HG03135 (cell line): ENCODE data around the gene USF1.
"Not testable (repeated sequence)": the region's sequence is repeated elsewhere in the genome, so short reads cannot be mapped to it uniquely, and the experiment has no call there.

Experiments used
- ATAC-seq: cut with Tn5 transposase; IDR thresholded peaks from one replicate; pipeline ENCODE4 v1.9.1; 2021; ENCODE audit warnings: mild to moderate bottlenecking, moderate library complexity; ENCODE audit not compliant: unreplicated experiment

Gene USF1

GRCh38 chr1:161079436-161080110, 33.8 kb upstream of the USF1 start:
- ATAC-seq = no peak

- no peak for ATAC-seq
Measured at GRCh38 chr1:161077426-161077825, 31.6 kb upstream of the USF1 start.

- no peak for ATAC-seq
Measured at GRCh38 chr1:161076410-161076809, 30.6 kb upstream of the USF1 start.

GRCh38 chr1:161074676-161075368, 29.0 kb upstream of the USF1 start:
- no peak for ATAC-seq

DNA sequence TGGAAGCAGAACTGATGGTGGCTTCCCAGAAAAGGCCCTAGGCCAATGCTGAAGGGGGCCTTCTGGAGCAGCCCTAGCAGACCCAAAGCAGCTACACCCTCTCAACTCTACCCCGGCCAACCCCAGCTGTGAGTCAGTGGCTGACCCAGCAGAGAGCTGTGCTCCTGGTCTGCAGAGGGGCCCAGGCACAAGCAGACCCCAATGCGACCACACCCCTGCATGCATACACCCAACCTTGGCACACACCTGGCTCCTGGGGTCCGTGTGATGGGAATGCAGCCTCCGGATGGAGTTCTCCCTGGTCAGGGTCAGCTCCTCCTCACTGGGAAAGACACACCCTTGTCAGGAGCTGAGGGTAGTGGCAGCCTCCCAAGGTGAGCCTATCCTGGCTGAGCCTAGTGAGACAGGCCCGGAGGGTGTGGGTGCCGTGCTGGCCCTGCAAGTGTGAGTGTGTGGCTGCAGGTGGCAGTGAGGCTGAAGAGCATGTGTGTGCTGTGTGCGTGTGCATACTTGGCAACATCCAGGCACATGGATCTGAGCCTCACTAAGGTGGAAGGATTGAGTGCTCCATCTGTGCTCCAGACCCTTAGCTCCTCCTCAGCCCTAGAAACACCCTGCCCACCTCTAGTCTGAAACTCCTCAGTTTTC, 27.8 kb upstream of the USF1 start:
- ATAC-seq = no peak

DNA sequence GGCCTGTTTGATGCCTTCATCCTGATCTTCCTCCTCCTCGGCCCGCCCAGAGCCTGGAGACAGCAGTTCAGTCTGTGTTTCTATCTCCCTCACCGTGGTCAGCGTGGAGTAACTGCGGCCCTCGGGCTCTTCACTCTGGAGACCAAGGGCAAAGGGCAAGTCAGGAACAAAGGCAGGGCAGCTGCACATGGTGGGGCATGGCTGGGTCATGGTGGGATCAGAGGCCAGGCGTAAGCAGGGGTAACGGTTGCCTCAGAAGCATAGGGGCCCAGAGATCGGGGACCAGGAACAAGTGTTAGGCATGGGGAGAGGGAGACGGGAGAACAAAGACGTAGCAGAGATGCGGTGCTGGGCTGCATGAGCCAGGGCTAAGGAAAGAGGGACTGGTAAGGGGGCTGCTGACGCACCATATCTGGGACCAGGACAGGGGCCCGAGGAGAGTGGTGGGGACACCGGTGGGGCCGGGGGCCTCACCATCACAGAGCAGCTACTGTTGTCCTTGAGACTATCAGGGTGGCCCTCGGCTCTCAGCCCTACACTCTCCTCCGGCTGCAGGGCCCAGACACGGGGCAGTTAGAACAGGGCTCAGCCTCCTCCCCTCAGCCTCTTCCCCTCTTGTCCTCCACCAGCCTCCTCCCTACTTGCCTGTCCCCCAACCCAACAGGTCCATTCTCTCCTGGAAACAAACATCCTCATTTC, 27.1 kb upstream of the USF1 start:
- ATAC-seq = no peak

DNA sequence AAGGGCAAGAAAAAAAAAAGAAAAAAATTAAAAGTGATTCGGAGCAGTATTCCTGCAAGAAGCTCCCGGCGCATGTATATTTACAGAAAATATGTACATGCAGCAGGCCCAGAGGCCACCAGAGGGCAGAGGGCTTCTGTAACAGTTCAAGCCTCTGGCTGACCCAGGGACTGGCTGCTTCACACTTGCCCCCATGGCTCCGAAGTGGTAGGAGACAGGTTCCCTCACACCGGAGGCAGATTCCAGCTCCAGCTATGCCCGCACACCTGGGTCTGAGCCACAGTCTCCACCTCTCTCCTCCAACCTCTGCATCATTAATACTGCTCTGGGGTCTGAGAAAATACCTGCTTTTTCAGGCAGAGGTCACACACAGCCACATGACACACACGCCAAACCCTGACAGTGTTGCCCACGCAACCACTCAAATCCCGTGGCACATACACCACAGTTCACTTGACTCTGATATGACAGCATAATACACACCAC, 26.2 kb upstream of the USF1 start:
- no peak for ATAC-seq

DNA sequence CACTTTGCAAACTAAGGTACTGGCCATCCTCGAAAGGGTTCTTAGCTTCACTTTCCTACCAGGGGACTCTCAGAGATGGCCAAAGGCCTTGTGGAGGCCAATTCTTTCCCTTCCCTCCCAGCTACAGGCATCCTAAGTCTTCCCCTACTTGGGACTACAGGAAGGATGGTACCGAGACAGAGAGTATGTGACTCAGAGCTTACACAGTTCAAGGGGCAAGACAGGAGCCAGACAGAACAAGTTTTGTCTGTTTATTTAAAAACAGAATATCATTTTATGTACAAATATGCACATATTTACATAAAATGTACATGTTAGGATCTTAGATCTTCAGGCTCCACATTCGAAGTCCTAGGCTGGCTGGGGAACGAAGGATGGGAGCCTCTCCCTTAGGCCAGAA, 25.0 kb upstream of the USF1 start:
- ATAC-seq = no peak

- peak; percentile 79 for ATAC-seq
Measured at GRCh38 chr1:161069731-161070270, 24.0 kb upstream of the USF1 start, which contains the start of gene ARHGAP30. Gene ARHGAP30, minus strand, starts transcription at chr1:161069891. Its CDS starts 267 bp downstream, at chr1:161069624.

GRCh38 chr1:161069241-161069640, 23.5 kb upstream of the USF1 start:
- ATAC-seq = no peak

GRCh38 chr1:161068306-161069234, 22.8 kb upstream of the USF1 start:
- ATAC-seq = peak; percentile 50

DNA sequence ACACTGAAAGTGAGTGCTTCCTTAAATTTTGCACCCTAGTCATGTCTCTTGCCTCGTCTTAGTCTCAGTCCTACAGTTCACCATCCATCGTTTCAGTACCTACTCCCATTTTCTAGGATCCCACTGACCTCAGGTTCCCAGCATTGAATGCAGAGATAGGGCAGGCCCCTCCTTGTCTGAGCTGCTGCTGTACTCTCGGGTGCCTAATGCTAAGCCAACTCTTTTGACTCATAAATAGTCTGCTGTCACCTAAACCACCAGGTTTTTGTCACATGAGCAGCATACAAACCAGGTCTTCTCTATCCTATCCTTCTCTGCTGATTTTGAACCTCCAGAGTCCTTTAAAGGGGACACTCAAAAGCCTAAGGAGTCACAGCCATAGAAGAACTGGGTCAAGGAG, 20.9 kb upstream of the USF1 start:
- ATAC-seq = no peak

- not testable (repeated sequence) for ATAC-seq
Measured at GRCh38 chr1:161065681-161066080, 19.9 kb upstream of the USF1 start.

GRCh38 chr1:161063936-161064335, 18.2 kb upstream of the USF1 start:
- ATAC-seq = not testable (repeated sequence)

- no peak for ATAC-seq
Measured at GRCh38 chr1:161061419-161061818, 15.6 kb upstream of the USF1 start.

DNA sequence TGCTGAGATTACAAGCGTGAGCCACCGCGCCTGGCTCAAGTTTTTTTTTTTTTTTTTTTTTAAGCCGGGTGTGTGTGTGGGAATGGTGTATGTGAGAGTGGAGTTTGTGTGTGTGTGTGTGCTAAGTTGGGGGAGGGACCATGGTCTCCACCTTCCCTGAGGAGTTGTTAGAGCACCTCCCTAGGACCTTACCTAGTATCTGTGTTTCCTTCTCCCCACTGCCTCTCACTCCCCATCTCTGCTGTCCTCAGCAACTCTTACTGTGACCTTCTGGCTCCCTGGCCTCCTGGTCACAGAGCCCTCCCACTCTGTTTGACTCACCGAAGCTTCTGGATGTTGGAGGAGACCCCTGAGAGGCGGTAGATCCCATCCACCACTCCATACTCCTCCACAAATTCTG, 13.5 kb upstream of the USF1 start:
- ATAC-seq = no peak

- ATAC-seq = no peak
Measured at GRCh38 chr1:161054805-161055204, 9.0 kb upstream of the USF1 start.

- no peak for ATAC-seq
Measured at GRCh38 chr1:161054232-161054631, 8.5 kb upstream of the USF1 start.

- no peak for ATAC-seq
Measured at GRCh38 chr1:161052899-161053298, 7.1 kb upstream of the USF1 start.

GRCh38 chr1:161051219-161051618, 5.4 kb upstream of the USF1 start:
- no peak for ATAC-seq
